GM12878 (cell line): ENCODE data around the gene PRPF6. TPM values are rescaled to one million over a fixed set of nuclear protein-coding genes. Genes with fewer than 3 reads are reported as not detected.

Source experiments
- ATAC-seq: fragments of 200-7000 bp; cut with Tn5 transposase; 3 replicates; pipeline ENCODE4 v1.9.1; 2020; ENCODE audit warnings: mild to moderate bottlenecking, moderate library complexity
- BruUV-seq: library from RNA; stranded (reverse); fragments of 400-500 nt; replicated peaks from 2 replicates; lab custom pipeline; 2021; lab: Mats Ljungman, UMichigan
- CTCF ChIA-PET: fragments of 300-600 bp; sonication (Branson Sonifier 250); formaldehyde crosslinking; extraction: SDS; loops from one replicate; lab custom pipeline; 2021; ENCODE audit warnings: inconsistent platforms; lab: Yijun Ruan, JAX
- POLR2A ChIA-PET: fragments of 350-600 bp; formaldehyde crosslinking; extraction: SDS; loops from one replicate; lab custom pipeline; 2021; ENCODE audit warnings: inconsistent platforms; lab: Charles Lee
- RAD21 ChIA-PET: fragments of 300-600 bp; sonication (Branson Sonifier 250); formaldehyde crosslinking; loops from one replicate; lab custom pipeline; 2023; ENCODE audit warnings: antibody characterized with exemption; ENCODE audit not compliant: unreplicated experiment; lab: Charles Lee
- SMC1A ChIA-PET: fragments of 300-600 bp; sonication (Branson Sonifier 250); formaldehyde crosslinking; loops from one replicate; lab custom pipeline; 2023; ENCODE audit not compliant: unreplicated experiment, uncharacterized antibody; lab: Charles Lee
- DNase-seq: peaks from one replicate; pipeline ENCODE4 v3.0.0-alpha.2; 2011; ENCODE audit warnings: low read depth, low spot score
- FAIRE-seq: peaks from 3 replicates; lab custom pipeline; 2011; peaks lifted over from hg19 to GRCh38; lab: Jason Lieb, UNC
- H2AFZ ChIP-seq: 2 replicates; pipeline ENCODE4 v1.6.0; 2011; ENCODE audit warnings: low read depth, low read length, control low read depth; ENCODE audit not compliant: control insufficient read depth
- H3K27ac ChIP-seq: 2 replicates; pipeline ENCODE4 v1.5.1; 2011; ENCODE audit warnings: control low read depth; ENCODE audit not compliant: control insufficient read depth, insufficient read depth
- H3K27me3 ChIP-seq, 2 experiments: replicated peaks in 1 of 2; 2 replicates each; pipeline versions ENCODE4 v1.6.0 to v1.6.1; 2011; ENCODE audit warnings: low read length in 1 of 2; ENCODE audit not compliant: control insufficient read depth in 2 of 2, insufficient read depth in 2 of 2
- H3K36me3 ChIP-seq, 2 experiments: 2 replicates each; pipeline ENCODE4 v1.5.1; 2011; ENCODE audit warnings: low read length in 1 of 2; ENCODE audit not compliant: control insufficient read depth in 2 of 2, insufficient read depth in 2 of 2
- H3K4me1 ChIP-seq: 2 replicates; pipeline ENCODE4 v1.6.1; 2011; ENCODE audit warnings: mild to moderate bottlenecking, low read length, moderate library complexity, mixed read lengths; ENCODE audit not compliant: control insufficient read depth, insufficient read depth
- H3K4me2 ChIP-seq: 2 replicates; pipeline ENCODE4 v1.6.0; 2011; ENCODE audit warnings: control low read depth; ENCODE audit not compliant: control insufficient read depth, insufficient read depth
- H3K4me3 ChIP-seq: fragments of 200-600 bp; sonication (generic); 2 replicates; pipeline ENCODE4 v1.5.1; 2016
- H3K79me2 ChIP-seq: 2 replicates; pipeline ENCODE4 v1.6.0; 2011; ENCODE audit warnings: low read length; ENCODE audit not compliant: control insufficient read depth, insufficient read depth
- H3K9ac ChIP-seq: 2 replicates; pipeline ENCODE4 v1.8.0; 2011; ENCODE audit warnings: low read length, control low read depth, mixed read lengths; ENCODE audit not compliant: control insufficient read depth, insufficient read depth
- H3K9me3 ChIP-seq: replicated peaks from 3 replicates; pipeline ENCODE4 v1.5.1; 2011; ENCODE audit warnings: mild to moderate bottlenecking, low read length; ENCODE audit not compliant: control insufficient read depth, insufficient read depth
- H4K20me1 ChIP-seq: 2 replicates; pipeline ENCODE4 v1.6.0; 2011; ENCODE audit not compliant: control insufficient read depth, insufficient read depth
- CBFB ChIP-seq: IDR thresholded peaks from 2 replicates; pipeline ENCODE4 v1.6.1; 2016; ENCODE audit warnings: antibody characterized with exemption, low read depth
- CEBPB ChIP-seq, 2 experiments: fragments of 150-350 bp in 1 of 2; IDR thresholded peaks; 2 replicates each; pipeline ENCODE4 v1.6.1; 2012 to 2014; ENCODE audit warnings: low read depth in 2 of 2, low read length in 2 of 2, borderline replicate concordance in 1 of 2, inconsistent platforms in 1 of 2
- FOS ChIP-seq: IDR thresholded peaks from 3 replicates; pipeline ENCODE4 v1.6.1; 2011; ENCODE audit warnings: borderline replicate concordance; ENCODE audit not compliant: insufficient read length; ENCODE audit errors: extremely low read depth
- GABPA ChIP-seq: IDR thresholded peaks from 2 replicates; pipeline ENCODE4 v1.6.1; 2014; ENCODE audit warnings: antibody characterized with exemption, low read depth, mild to moderate bottlenecking, inconsistent platforms
- HDGF ChIP-seq: fragments of 450-650 bp; IDR thresholded peaks from 2 replicates; pipeline ENCODE4 v1.6.1; 2016; ENCODE audit warnings: antibody characterized with exemption
- IKZF1 ChIP-seq: fragments of 450-650 bp; conservative IDR thresholded peaks from 2 replicates; pipeline ENCODE4 v1.6.1; 2017; ENCODE audit warnings: antibody characterized with exemption, mild to moderate bottlenecking
- KAT2A ChIP-seq: conservative IDR thresholded peaks from 2 replicates; pipeline ENCODE4 v1.6.1; 2011; ENCODE audit warnings: low read depth, low read length; ENCODE audit not compliant: control insufficient read depth
- MEF2B ChIP-seq: fragments of 450-650 bp; IDR thresholded peaks from 2 replicates; pipeline ENCODE4 v1.6.1; 2018; ENCODE audit warnings: mild to moderate bottlenecking, moderate library complexity; ENCODE audit not compliant: partially characterized antibody, poor library complexity, severe bottlenecking
- POLR2AphosphoS5 ChIP-seq: IDR thresholded peaks from 2 replicates; pipeline ENCODE4 v1.6.1; 2011; ENCODE audit warnings: mild to moderate bottlenecking, low read length, inconsistent platforms
- RAD51 ChIP-seq: fragments of 450-650 bp; IDR thresholded peaks from 2 replicates; pipeline ENCODE4 v1.6.1; 2016; ENCODE audit warnings: moderate library complexity, mild to moderate bottlenecking, inconsistent platforms
- REST ChIP-seq: IDR thresholded peaks from 2 replicates; pipeline ENCODE4 v1.6.1; 2012; ENCODE audit warnings: mild to moderate bottlenecking, low read depth, low read length
- SMC3 ChIP-seq: IDR thresholded peaks from 2 replicates; pipeline ENCODE4 v1.6.1; 2011; ENCODE audit warnings: low read length, improper control_type of control experiment, borderline replicate concordance
- ZBTB11 ChIP-seq: fragments of 450-650 bp; formaldehyde crosslinking; IDR thresholded peaks from 2 replicates; pipeline ENCODE4 v1.5.0; 2022; ENCODE audit warnings: mild to moderate bottlenecking, missing genetic modification characterization
- ZNF384 ChIP-seq: IDR thresholded peaks from 2 replicates; pipeline ENCODE4 v1.6.1; 2012; ENCODE audit warnings: low read depth, mild to moderate bottlenecking, low read length, improper control_type of control experiment, borderline replicate concordance
- WGBS: methylation state at CpG from one replicate; pipeline ENCODE4 v1.1.6; 2016; ENCODE audit warnings: low lambda C conversion rate; ENCODE audit not compliant: insufficient replicate concordance, insufficient coverage; ENCODE audit errors: missing lambda C conversion rate; 5-methylcytosine and 5-hydroxymethylcytosine counted together
- in situ Hi-C: fragments of 300-500 bp; cut with MboI; formaldehyde crosslinking; loops from 9 replicates; pipeline ENCODE4 v1.14.3; 2018; ENCODE audit warnings: mixed read lengths
- intact Hi-C: fragments of 100-400 bp; cut with micrococcal nuclease; formaldehyde crosslinking; loops from one replicate; pipeline ENCODE4 v1.14.2; 2022; ENCODE audit not compliant: unreplicated experiment
- polyA plus RNA-seq, 11 experiments: library from polyadenylated mRNA; depleted of rRNA in 4 of 11; unstranded in 6 of 11; stranded (reverse) in 5 of 11; fragments of >200 nt; fragmentation: Nextera tagmentation in 4 of 11; fragmentation: Illumina TruSeq in 1 of 11; extraction: Ambion mirVana in 4 of 11; extraction: Trizol in 1 of 11; gene quantifications; 1 replicate in 1 of 11; 2 replicates in 10 of 11; pipeline versions ENCODE4 v1.2.1 to v1.2.3, GENCODE V29; 2011 to 2016; ENCODE audit warnings: inconsistent platforms in 2 of 11, missing spikeins in 2 of 11, low read depth in 1 of 11
- total RNA-seq, 4 experiments: library from RNA; depleted of rRNA in 3 of 4; stranded (reverse); fragments of >200 nt in 3 of 4; fragmentation: Illumina TruSeq in 1 of 4; extraction: Trizol in 1 of 4; gene quantifications; 2 replicates each; pipeline versions ENCODE4 v1.2.1 to v1.2.3, GENCODE V29; 2013 to 2021

PRPF6 gene
- total and polyA plus RNA-seq, 10 of the 15 experiments (the other 5 are each of a cell fraction or from before 2014, with no cell fraction given) = 5.0 to 102 (median 71.3) TPM

- WGBS = 28% methylated on average over 17 of the region's 17 CpGs
- FAIRE-seq (no peak), ATAC-seq (no peak), DNase-seq (no peak)
- in situ Hi-C loops = no loop called here
- Histone ChIP-seq H2AFZ (no peak overlapping the region), H3K9ac (peak overlapping the region; percentile 64), H3K27ac (peak overlapping the region; percentile 77), H4K20me1 (no peaks in the 10 kb centered on the region), H3K27me3 (no peaks in the 10 kb centered on the region), H3K4me3 (no peak overlapping the region), H3K9me3 (no peaks in the 10 kb centered on the region), H3K4me1 (peaks cover 52% of the 10 kb centered on the region), H3K36me3 (peaks cover 6 to 14% of the 10 kb centered on the region in 2 experiments; a peak in 3 of 4 replicates), H3K4me2 (peak overlapping the region; percentile 70), H3K79me2 (peaks cover 4% of the 10 kb centered on the region)
- CTCF ChIA-PET = interaction anchor here (1.0 to 9.1 kb wide), 7 partner anchors 20 to 86 kb away, joined by 3 to 108 read pairs (median 4); partner anchors contain the start of genes PRPF6 and SAMD10
- POLR2A ChIA-PET = interaction anchor here (0.5 to 7.2 kb wide), 9 partner anchors 18 to 115 kb away, joined by 3 to 63 read pairs (median 4); partner anchors contain the start of genes PRPF6 and SAMD10
- intact Hi-C loops = loop anchor here (2.0 kb wide), 1 partner anchor 24 kb away; no protein-coding TSS in a partner anchor
- no TSS peak for BruUV-seq
- RAD21 ChIA-PET = interaction anchor here (1.1 to 7.1 kb wide), 4 partner anchors 21 to 56 kb away, joined by 3 to 92 read pairs (median 4); partner anchors contain the start of genes OPRL1, PRPF6, RGS19 and SAMD10
- SMC1A ChIA-PET = interaction anchor here (0.6 to 6.1 kb wide), 8 partner anchors 10 to 84 kb away, joined by 3 to 52 read pairs (median 3); partner anchors contain the start of genes PRPF6 and SAMD10
- TF ChIP-seq GABPA (no peak), IKZF1 (0 out of 2 replicates have a peak, but pooled peaks have one; percentile 12), FOS (no peak), RAD51 (no peak), ZNF384 (no peak), CBFB (0 out of 2 replicates have a peak, but pooled peaks have one; percentile 2), POLR2AphosphoS5 (peak; percentile 65; the same call in 1 of the 2 replicates), CEBPB (IDR thresholded peaks at IDR 0.05; ENCODE audit: borderline replicate concordance in 1 of 2, low read depth in 2 of 2, low read length in 2 of 2) (no peak), SMC3 (no peak), HDGF (0 out of 2 replicates have a peak, but pooled peaks have one; percentile 7), MEF2B (no peak), KAT2A (no peak), REST (no peak), ZBTB11 (CRISPR knock-in tag) (no peak)
Observed at GRCh38 chr20:64036346-64037198, 55.6 kb downstream of the PRPF6 start.
